ENCODE results near the gene VSIG2. TPM values are rescaled to one million over a fixed set of nuclear protein-coding genes. Genes with fewer than 3 reads are reported as not detected.
A peak's percentile ranks its signal among the peaks of the same experiment; 100 is the strongest.

VSIG2 gene
- polyA plus RNA-seq, 1 donor: 5.0 TPM

DNA sequence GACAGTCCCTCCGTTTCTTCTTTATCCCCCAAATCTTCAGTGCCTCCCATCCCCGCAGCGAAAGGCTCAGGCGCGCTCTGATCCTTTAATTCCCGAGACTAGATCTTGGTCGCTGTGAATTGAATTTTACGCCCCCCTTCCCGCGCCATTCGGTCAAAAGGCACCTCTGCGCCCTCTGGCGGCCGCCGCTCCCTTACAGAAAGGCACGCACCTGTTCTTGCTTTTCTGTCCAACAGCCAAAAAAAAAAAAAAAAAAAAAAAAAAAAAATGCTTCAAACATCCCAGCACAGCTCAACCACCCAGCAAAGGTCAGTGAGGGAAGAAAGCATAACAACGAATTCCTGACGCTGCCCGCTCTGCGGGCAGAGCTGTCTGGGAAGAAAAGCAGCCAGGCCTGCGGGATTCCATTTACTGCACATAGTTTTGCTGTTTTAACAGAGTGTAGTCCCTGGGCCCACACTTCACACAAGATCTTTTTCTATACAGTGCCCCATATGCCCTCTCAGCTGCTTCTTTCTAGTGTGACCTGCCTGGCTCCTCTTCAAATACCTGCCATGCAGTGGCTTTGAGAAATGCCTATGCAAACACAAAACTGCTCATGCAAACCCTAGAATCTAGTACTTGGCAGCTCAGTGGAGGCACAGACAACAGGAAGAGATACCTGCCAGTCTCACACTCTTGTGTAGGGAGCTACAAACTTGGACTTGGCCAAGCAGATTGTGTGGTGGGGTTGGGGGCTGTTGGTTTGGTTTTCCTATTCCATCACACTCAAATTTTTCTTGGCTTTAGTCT is 11.3 kb upstream of the VSIG2 start:
- no CpG with 5 or more reads among the region's 21 CpGs for WGBS (ENCODE audit: insufficient coverage, low lambda C conversion rate)
- Histone ChIP-seq H3K9me3 (ENCODE audit: control insufficient read depth, low read depth, low read length) (peaks cover 8% of the 10 kb centered on the region), H3K4me1 (ENCODE audit: control insufficient read depth, insufficient read depth, low read length) (peaks cover 30% of the 10 kb centered on the region), H3K4me3 (ENCODE audit: low read length) (peak overlapping the region; percentile 43), H3K27me3 (ENCODE audit: control insufficient read depth, insufficient read depth, low read length) (peaks cover 46% of the 10 kb centered on the region), H3K36me3 (ENCODE audit: control insufficient read depth, insufficient read depth, low read length) (peaks cover 16% of the 10 kb centered on the region), H3K27ac (ENCODE audit: low read length) (no peak overlapping the region)
- peak; percentile 68 to 78 for DNase-seq

DNA sequence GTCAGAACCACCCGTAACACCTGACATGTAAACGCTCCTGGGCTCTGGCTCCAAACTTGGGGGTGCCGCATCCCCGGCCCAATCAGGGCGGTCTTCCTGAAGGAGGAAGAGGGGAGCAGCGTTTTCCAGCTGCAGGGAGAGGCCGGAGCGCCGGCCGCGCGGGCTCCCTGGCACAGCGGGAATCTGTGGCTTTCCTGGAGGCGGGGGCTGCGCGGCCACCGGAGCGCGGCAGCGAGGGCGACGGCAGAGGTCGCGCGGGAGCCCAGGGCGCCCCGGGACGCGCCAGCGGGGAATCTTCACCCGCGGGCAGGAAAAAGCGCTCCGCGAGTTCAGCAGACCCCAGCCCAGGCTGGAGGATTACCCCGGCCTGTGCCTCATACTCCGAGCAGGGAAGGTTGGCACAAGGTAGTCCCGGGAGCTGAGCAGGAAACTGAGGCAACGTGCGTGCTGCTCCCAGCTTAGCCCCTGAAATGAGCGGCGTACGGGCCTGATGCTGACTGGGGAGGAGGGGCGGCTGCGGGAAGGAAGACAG is 10.6 kb upstream of the VSIG2 start:
- WGBS (ENCODE audit: insufficient coverage, low lambda C conversion rate): no CpG with 5 or more reads among the region's 45 CpGs
- Histone ChIP-seq H3K27ac (ENCODE audit: low read length) (no peak overlapping the region), H3K36me3 (ENCODE audit: control insufficient read depth, insufficient read depth, low read length) (peaks cover 16% of the 10 kb centered on the region), H3K27me3 (ENCODE audit: control insufficient read depth, insufficient read depth, low read length) (peaks cover 52% of the 10 kb centered on the region), H3K9me3 (ENCODE audit: control insufficient read depth, low read depth, low read length) (peaks cover 8% of the 10 kb centered on the region), H3K4me3 (ENCODE audit: low read length) (peak overlapping the region; percentile 43), H3K4me1 (ENCODE audit: control insufficient read depth, insufficient read depth, low read length) (peaks cover 37% of the 10 kb centered on the region)
- DNase-seq: no peak

GRCh38 chr11:124762105-124762623 is 10.1 kb upstream of the VSIG2 start, which contains the start of gene ESAM:
ESAM (minus strand) TSS chr11:124762290; CDS start chr11:124762154, 136 bp downstream.
- no CpG with 5 or more reads among the region's 55 CpGs for WGBS (ENCODE audit: insufficient coverage, low lambda C conversion rate)
- H3K27me3 ChIP-seq (ENCODE audit: control insufficient read depth, insufficient read depth, low read length): peaks cover 58% of the 10 kb centered on the region
- H3K36me3 ChIP-seq (ENCODE audit: control insufficient read depth, insufficient read depth, low read length): peaks cover 10% of the 10 kb centered on the region
- peaks cover 8% of the 10 kb centered on the region for H3K9me3 ChIP-seq (ENCODE audit: control insufficient read depth, low read depth, low read length)
- H3K27ac ChIP-seq (ENCODE audit: low read length): no peak within 1 kb of the TSS
- H3K4me1 ChIP-seq (ENCODE audit: control insufficient read depth, insufficient read depth, low read length): peaks cover 37% of the 10 kb centered on the region
- H3K4me3 ChIP-seq (ENCODE audit: low read length): peak within 1 kb of the TSS; percentile 43
- peak in 1 of 2 donors; percentile 47 for DNase-seq

GRCh38 chr11:124761301-124762104 is 9.4 kb upstream of the VSIG2 start:
- WGBS (ENCODE audit: insufficient coverage, low lambda C conversion rate): no CpG with 5 or more reads among the region's 25 CpGs
- Histone ChIP-seq H3K36me3 (ENCODE audit: control insufficient read depth, insufficient read depth, low read length) (peaks cover 6% of the 10 kb centered on the region), H3K4me1 (ENCODE audit: control insufficient read depth, insufficient read depth, low read length) (peaks cover 37% of the 10 kb centered on the region), H3K27ac (ENCODE audit: low read length) (no peak overlapping the region), H3K4me3 (ENCODE audit: low read length) (peak overlapping the region; percentile 27), H3K27me3 (ENCODE audit: control insufficient read depth, insufficient read depth, low read length) (peaks cover 64% of the 10 kb centered on the region), H3K9me3 (ENCODE audit: control insufficient read depth, low read depth, low read length) (peaks cover 8% of the 10 kb centered on the region)
- DNase-seq: no peak

GRCh38 chr11:124760806-124761205 is 8.8 kb upstream of the VSIG2 start:
- Histone ChIP-seq H3K9me3 (ENCODE audit: control insufficient read depth, low read depth, low read length) (peaks cover 8% of the 10 kb centered on the region), H3K27me3 (ENCODE audit: control insufficient read depth, insufficient read depth, low read length) (peaks cover 71% of the 10 kb centered on the region), H3K36me3 (ENCODE audit: control insufficient read depth, insufficient read depth, low read length) (peaks cover 4% of the 10 kb centered on the region), H3K27ac (ENCODE audit: low read length) (no peak overlapping the region), H3K4me3 (ENCODE audit: low read length) (peak overlapping the region; percentile 17), H3K4me1 (ENCODE audit: control insufficient read depth, insufficient read depth, low read length) (peaks cover 37% of the 10 kb centered on the region)
- DNase-seq: no peak
- no CpG with 5 or more reads among the region's 3 CpGs for WGBS (ENCODE audit: insufficient coverage, low lambda C conversion rate)

DNA sequence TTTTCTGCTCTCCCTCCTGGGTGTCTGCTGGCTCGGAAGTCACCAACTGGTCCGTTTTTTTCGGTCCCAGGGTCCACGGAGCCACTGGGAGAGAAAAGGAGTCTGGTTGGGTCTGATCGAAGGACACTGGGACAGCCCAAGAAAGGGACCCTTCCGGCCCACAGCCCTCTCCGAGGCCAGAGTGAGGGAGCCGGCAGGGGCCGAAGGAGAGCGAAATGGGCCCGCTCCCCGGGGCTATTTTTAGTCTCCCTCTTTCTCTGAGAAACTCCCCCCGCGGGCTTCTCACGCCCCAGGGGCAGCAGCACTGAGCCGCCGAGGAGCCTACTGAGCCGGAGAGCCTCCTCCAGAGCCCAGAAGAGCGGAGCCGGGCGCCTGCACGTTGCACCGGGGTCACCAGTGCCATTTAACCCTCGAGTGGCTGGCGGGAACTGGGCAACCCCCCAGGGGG is 8.2 kb upstream of the VSIG2 start:
- WGBS (ENCODE audit: insufficient coverage, low lambda C conversion rate): no CpG with 5 or more reads among the region's 25 CpGs
- Histone ChIP-seq H3K36me3 (ENCODE audit: control insufficient read depth, insufficient read depth, low read length) (peaks cover 4% of the 10 kb centered on the region), H3K27ac (ENCODE audit: low read length) (no peak overlapping the region), H3K9me3 (ENCODE audit: control insufficient read depth, low read depth, low read length) (peaks cover 8% of the 10 kb centered on the region), H3K4me3 (ENCODE audit: low read length) (peak overlapping the region; percentile 17), H3K27me3 (ENCODE audit: control insufficient read depth, insufficient read depth, low read length) (peaks cover 75% of the 10 kb centered on the region), H3K4me1 (ENCODE audit: control insufficient read depth, insufficient read depth, low read length) (peaks cover 37% of the 10 kb centered on the region)
- no peak for DNase-seq

- peaks cover 8% of the 10 kb centered on the region for H3K9me3 ChIP-seq (ENCODE audit: control insufficient read depth, low read depth, low read length)
- peak in 1 of 2 donors; percentile 38 for DNase-seq
- H3K27ac ChIP-seq (ENCODE audit: low read length): no peak overlapping the region
- H3K27me3 ChIP-seq (ENCODE audit: control insufficient read depth, insufficient read depth, low read length): peaks cover 80% of the 10 kb centered on the region
- peak overlapping the region; percentile 32 for H3K4me3 ChIP-seq (ENCODE audit: low read length)
- H3K36me3 ChIP-seq (ENCODE audit: control insufficient read depth, insufficient read depth, low read length): no peaks in the 10 kb centered on the region
- peaks cover 37% of the 10 kb centered on the region for H3K4me1 ChIP-seq (ENCODE audit: control insufficient read depth, insufficient read depth, low read length)
- WGBS (ENCODE audit: insufficient coverage, low lambda C conversion rate): no CpG with 5 or more reads among the region's 52 CpGs
Observed at GRCh38 chr11:124759266-124760204, 7.5 kb upstream of the VSIG2 start.

DNA sequence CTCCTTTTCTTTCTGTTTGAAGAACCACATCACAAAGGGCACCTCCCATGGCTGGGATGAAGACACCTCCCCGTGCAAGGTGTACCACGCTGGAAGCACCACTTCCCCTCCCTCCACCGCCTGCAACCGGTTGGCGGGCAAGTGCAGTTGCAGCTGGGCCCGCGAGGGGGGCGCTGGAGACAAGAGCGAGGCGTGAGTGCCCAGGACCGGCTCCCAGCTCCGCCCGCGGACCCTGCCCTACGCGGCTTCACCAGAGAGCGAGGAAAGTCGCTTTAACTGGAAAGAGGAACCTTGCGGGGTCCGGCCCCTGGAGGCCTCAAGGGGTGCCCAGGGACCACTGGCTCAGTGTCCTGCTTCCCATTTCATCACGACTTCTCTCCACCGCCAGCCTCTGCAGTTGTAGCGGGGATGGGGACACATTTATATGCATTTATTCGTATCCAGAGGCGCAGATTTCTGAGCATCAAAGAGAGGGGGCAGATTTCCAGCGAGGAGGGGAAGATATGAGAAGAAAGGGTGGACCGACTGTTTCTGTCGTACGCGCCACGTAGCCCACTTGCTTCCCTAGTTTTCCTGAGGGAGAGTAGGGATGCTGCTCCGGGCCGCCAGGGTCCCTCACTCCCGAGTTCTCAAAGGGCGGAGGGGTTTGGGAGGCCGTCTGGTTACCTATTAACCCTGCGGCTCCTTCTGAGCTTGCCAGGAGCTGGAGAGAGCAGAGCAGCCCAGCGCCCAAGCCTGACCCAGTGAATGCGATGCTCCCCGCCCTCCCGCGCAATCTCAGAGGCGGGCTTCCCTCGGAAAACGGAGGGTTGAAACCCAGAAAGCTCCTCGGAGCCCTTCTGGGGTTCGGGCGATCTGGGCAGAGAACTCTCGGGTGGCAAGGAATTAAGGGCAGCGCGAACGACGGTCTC is 6.6 kb upstream of the VSIG2 start:
- WGBS (ENCODE audit: insufficient coverage, low lambda C conversion rate): no CpG with 5 or more reads among the region's 53 CpGs
- peaks cover 88% of the 10 kb centered on the region for H3K27me3 ChIP-seq (ENCODE audit: control insufficient read depth, insufficient read depth, low read length)
- DNase-seq: peak; percentile 81 to 92
- H3K9me3 ChIP-seq (ENCODE audit: control insufficient read depth, low read depth, low read length): peaks cover 8% of the 10 kb centered on the region
- H3K4me3 ChIP-seq (ENCODE audit: low read length): peak overlapping the region; percentile 32
- H3K4me1 ChIP-seq (ENCODE audit: control insufficient read depth, insufficient read depth, low read length): peaks cover 37% of the 10 kb centered on the region
- no peak overlapping the region for H3K27ac ChIP-seq (ENCODE audit: low read length)
- H3K36me3 ChIP-seq (ENCODE audit: control insufficient read depth, insufficient read depth, low read length): no peaks in the 10 kb centered on the region

- no CpG with 5 or more reads among the region's 3 CpGs for WGBS (ENCODE audit: insufficient coverage, low lambda C conversion rate)
- Histone ChIP-seq H3K9me3 (ENCODE audit: control insufficient read depth, low read depth, low read length) (peaks cover 8% of the 10 kb centered on the region), H3K27me3 (ENCODE audit: control insufficient read depth, insufficient read depth, low read length) (peaks cover 94% of the 10 kb centered on the region), H3K4me3 (ENCODE audit: low read length) (no peak overlapping the region), H3K27ac (ENCODE audit: low read length) (no peak overlapping the region), H3K4me1 (ENCODE audit: control insufficient read depth, insufficient read depth, low read length) (peaks cover 36% of the 10 kb centered on the region), H3K36me3 (ENCODE audit: control insufficient read depth, insufficient read depth, low read length) (no peaks in the 10 kb centered on the region)
- DNase-seq: no peak
Observed at GRCh38 chr11:124757320-124757719, 5.3 kb upstream of the VSIG2 start.
